ENCODE results near the gene SLC29A3.

Gene SLC29A3

DNA sequence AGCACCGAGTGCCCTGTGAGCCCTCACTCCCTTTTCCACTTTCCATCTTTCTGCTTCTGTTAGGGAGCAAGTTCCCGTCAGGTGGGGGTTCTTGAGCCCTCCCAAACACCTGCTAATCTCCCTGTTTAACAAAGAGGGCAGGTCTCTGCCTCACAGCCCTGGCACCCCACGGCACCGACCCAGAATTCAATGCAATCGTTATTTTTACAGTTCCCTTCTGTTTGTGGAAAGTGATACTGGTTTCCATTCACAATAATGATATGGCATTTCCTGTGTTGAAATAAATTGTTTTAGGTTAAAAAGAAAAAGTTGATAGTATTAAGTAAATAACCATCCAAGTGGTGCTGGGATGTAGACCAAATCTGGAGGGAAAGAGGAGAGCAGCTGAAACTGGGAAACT is 38.8 kb upstream of the SLC29A3 start:
- TF ChIP-seq, protein P1, sequence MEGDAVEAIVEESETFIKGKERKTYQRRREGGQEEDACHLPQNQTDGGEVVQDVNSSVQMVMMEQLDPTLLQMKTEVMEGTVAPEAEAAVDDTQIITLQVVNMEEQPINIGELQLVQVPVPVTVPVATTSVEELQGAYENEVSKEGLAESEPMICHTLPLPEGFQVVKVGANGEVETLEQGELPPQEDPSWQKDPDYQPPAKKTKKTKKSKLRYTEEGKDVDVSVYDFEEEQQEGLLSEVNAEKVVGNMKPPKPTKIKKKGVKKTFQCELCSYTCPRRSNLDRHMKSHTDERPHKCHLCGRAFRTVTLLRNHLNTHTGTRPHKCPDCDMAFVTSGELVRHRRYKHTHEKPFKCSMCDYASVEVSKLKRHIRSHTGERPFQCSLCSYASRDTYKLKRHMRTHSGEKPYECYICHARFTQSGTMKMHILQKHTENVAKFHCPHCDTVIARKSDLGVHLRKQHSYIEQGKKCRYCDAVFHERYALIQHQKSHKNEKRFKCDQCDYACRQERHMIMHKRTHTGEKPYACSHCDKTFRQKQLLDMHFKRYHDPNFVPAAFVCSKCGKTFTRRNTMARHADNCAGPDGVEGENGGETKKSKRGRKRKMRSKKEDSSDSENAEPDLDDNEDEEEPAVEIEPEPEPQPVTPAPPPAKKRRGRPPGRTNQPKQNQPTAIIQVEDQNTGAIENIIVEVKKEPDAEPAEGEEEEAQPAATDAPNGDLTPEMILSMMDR (IDR thresholded peaks at IDR 0.05; ENCODE audit: borderline replicate concordance, control extremely low read depth, extremely low read depth, insufficient read depth, missing control alignments) = no peak
- no peak for DNase-seq (ENCODE audit: low spot score)
- in situ Hi-C loops (cut with MboI; ENCODE audit: low sequenced_read_pairs, unreplicated experiment) = no loop called here

DNA sequence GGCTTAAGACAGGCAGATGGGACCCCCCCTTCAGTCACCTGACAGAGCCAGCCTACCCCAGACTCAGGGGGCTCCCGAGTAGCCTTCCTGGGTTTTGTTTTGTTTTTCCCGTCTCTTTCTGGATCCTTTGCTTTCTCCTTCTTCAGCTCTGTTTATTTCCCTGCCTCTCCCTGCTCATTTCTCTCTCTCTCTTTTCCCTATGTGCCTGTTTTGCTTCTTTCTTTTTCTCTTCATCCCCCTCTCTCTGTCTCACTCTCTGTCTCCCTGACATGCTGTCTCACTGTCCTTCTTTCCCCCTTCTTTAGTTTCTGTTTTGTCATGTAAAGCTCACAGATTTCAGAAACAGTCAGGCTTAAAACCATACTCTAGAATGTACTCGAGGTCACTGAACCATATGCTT is 38.2 kb upstream of the SLC29A3 start:
- DNase-seq (ENCODE audit: low spot score) = no peak
- TF ChIP-seq, protein P1 (IDR thresholded peaks at IDR 0.05; ENCODE audit: borderline replicate concordance, control extremely low read depth, extremely low read depth, insufficient read depth, missing control alignments) = no peak
- in situ Hi-C loops (cut with MboI; ENCODE audit: low sequenced_read_pairs, unreplicated experiment) = no loop called here

DNA sequence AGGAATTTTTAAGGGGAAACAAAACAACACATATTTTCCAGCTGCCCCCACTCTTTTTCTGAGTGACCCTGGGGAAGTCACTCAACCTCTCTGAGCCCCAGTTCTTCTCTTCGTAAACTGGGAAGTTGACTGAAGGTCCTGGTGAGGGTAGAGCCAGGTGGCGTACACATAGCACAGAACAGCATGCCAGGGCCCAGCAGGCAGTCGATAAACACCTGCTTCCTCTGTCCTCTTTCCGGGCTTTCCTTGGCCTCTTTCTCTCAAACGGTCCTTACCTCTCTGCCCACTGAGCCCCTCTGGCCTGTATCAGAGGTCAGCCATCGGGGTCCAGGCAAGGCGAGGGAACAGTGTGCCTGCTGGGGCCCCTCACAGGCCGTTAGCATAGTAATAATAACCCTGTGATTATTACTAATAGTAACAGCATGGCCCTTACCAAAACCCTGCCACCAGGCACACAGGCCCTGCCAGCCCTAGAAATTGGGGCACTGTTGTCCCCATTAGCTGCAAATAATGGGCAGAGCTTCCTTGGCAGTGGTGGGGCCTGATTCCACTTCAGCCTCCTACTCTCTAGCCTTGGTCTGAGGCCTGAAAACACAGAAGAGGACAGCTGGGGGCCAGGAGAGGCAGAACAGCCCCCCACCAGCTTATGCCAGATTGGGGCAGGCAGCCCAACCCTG is 37.3 kb upstream of the SLC29A3 start:
- TF ChIP-seq, protein P1 (IDR thresholded peaks at IDR 0.05; ENCODE audit: borderline replicate concordance, control extremely low read depth, extremely low read depth, insufficient read depth, missing control alignments) = no peak
- in situ Hi-C loops (cut with MboI; ENCODE audit: low sequenced_read_pairs, unreplicated experiment) = no loop called here
- no peak for DNase-seq (ENCODE audit: low spot score)

DNA sequence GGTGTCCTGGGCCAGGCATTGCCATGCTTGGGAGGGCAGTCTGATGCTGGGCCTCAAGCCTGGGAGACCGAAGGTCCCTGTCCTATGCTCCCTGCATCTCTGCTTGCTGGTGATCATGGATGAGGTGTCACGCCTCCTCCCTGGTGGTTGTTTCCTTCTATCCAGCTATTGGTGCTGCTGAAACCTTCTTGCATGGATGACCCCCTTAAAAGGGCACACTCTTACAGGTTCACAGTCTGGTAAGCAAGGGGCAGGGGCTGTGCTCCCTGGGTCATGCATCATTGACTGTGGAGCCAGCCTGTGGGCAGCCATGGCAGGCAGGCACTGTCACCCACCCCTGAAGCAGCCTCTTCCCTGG is 36.8 kb upstream of the SLC29A3 start:
- no peak for DNase-seq (ENCODE audit: low spot score)
- TF ChIP-seq, protein P1 (IDR thresholded peaks at IDR 0.05; ENCODE audit: borderline replicate concordance, control extremely low read depth, extremely low read depth, insufficient read depth, missing control alignments) = no peak
- in situ Hi-C loops (cut with MboI; ENCODE audit: low sequenced_read_pairs, unreplicated experiment) = no loop called here

DNA sequence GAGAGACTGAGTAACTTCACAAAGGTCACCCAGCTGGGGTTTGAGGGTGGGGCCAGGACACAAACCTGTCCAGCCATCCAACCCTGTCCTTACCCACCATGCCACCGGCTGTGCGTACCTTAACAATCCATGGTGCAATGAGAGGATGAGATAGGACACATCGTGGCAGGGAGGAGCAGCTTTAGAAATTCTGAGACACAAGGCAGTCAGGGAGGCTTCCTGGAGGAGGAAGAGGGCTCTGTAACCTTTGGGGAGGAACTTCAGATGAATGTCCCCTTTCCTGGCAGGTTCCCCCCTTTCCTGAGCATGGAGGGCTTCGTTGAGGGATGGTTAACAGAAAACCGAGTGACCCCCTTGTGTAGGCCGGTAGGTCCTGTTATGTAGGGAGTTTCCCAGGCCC is 35.6 kb upstream of the SLC29A3 start:
- in situ Hi-C loops (cut with MboI; ENCODE audit: low sequenced_read_pairs, unreplicated experiment) = no loop called here
- TF ChIP-seq, protein P1 (IDR thresholded peaks at IDR 0.05; ENCODE audit: borderline replicate concordance, control extremely low read depth, extremely low read depth, insufficient read depth, missing control alignments) = no peak
- DNase-seq (ENCODE audit: low spot score) = no peak

DNA sequence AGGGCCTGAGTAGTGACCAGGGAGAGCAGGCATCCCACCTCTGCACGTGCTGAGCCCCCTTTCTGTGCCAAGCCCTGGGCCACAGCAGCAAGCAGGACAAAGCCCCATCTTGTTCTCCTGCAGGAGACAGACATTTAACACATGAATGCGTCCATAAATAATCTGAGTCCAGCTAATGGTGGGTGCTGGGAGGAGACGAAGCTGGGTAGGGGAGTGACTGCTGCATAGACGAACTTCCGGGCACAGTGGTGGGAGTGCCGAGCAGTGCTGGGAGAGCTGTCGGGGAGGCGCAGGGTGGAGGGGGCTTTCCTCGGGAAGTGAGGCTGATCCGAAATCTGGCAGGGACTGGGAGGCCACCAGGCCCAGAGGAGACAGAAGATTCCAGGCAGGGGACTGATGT is 35.2 kb upstream of the SLC29A3 start:
- DNase-seq (ENCODE audit: low spot score) = no peak
- in situ Hi-C loops (cut with MboI; ENCODE audit: low sequenced_read_pairs, unreplicated experiment) = no loop called here
- TF ChIP-seq, protein P1 (IDR thresholded peaks at IDR 0.05; ENCODE audit: borderline replicate concordance, control extremely low read depth, extremely low read depth, insufficient read depth, missing control alignments) = no peak

All from GM13976 (cell line).